ENCODE measurements around the gene PDCD10. TPM values are rescaled to one million over a fixed set of nuclear protein-coding genes. Genes with fewer than 3 reads are reported as not detected.

The PDCD10 gene
- 52.3 TPM for polyA plus RNA-seq (2013, experiment 1 of 2; ENCODE audit: insufficient read length)
- 53.1 TPM for polyA plus RNA-seq (2013, experiment 2 of 2; ENCODE audit: insufficient read length)

DNA sequence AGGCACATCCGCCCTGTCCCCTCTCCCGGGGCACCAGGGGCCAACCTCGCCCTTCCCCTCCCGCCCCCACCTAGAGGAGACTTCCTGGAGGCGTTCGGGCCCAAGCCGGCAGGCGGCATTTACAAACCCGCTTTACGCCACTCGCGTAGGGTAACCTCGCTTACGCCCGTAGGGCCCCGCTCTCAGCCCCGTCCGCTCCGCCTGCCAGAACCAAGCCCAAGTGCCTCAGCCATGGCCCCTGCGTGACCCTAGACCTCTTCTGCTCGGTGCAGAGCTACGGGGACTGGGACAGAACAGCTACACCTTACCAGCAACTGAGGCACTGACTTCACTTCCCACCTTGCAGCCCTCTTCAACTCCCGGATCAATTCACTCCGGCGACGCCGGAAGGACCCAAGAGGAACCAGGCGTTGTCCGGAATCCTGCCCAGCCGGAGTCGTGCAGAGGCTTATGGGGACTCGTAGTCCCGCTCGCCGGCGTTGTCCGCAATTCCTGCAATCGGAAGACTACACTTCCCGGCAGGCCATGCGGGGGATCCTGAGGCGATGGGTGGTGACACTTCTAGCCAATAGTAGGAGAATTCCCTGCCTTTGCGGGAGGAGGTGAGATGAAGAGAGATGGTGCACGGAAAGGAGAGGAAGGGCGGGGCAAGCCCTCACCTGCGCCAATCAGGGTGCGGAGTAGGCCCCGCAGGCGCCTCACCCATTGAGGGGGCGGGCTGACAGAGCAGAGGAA, at the start of gene PDCD10:
Gene PDCD10 (minus strand): TSS at position 395 of the 735 bp plus-strand sequence. CDS start 14,735 bp downstream, outside the sequence.
- DNase-seq = peak; percentile 98

DNA sequence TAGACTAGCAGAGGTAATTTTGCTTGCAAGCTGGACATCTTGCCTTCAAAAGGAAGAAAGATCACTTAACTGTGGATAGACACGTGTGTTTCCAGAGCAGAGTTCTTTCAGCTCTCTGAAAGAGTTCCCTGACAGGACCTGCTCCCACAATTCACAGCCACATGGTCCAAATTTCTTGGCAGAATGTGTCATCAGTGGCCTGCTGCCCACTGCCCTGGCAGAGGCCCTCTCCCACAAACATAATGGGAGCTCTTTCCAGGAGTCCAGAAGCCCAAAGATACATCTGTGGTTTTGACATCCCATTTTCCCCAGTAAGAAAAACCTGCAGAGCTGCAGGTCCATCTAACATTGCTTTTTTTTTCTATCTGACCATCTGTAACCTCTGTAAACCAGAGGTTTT, 49.1 kb upstream of the PDCD10 start:
- DNase-seq = no peak

DNA sequence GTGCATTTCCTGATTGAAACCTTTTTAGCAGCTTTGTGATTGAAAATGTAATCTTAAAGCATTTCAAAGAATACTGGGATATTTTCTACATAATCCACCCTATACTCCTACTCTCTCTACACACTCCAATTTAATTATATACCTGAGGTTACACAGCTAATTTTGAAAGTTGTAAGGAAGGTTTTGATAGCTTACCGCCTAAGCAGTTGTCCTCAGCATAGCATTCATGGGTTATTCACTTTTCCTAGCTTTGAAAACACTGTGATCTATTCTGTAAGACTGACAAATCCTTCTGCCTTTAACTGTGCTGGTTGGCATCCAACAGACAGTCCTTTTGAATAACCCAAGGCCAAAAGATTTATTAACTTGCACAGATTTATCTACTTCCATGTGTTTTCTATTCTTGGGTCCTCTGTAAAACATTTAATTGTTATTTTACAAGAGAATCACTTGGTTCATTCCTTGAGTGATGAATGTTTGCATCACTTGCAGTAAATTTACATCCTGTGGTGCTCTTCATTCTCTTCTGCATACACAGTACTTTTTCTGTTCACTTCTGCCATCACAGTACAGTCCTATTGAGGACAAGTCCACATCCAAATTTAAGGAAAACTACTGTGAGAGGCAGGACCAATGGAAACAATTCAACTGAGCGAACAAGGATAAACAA, 45.7 kb upstream of the PDCD10 start:
- no peak for DNase-seq

DNA sequence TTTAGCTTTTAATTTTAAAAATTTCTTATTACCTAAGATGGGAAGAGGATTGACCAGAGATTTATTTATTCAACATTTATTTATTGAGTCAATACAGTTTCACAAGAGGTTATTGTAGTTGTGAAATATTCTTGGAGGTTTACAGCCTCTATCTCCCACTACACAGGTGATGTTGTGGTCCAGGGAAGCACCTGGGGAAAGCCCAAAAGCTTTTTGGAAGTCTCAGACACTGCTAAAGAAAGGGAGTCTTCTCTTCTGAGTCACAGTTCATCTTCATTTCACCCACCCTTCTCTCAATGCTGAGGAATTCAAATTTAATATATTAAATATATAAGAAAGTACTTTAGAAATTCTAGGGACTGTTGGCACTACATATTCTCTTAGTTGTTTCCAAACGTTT, 42.7 kb upstream of the PDCD10 start:
- no peak for DNase-seq

DNA sequence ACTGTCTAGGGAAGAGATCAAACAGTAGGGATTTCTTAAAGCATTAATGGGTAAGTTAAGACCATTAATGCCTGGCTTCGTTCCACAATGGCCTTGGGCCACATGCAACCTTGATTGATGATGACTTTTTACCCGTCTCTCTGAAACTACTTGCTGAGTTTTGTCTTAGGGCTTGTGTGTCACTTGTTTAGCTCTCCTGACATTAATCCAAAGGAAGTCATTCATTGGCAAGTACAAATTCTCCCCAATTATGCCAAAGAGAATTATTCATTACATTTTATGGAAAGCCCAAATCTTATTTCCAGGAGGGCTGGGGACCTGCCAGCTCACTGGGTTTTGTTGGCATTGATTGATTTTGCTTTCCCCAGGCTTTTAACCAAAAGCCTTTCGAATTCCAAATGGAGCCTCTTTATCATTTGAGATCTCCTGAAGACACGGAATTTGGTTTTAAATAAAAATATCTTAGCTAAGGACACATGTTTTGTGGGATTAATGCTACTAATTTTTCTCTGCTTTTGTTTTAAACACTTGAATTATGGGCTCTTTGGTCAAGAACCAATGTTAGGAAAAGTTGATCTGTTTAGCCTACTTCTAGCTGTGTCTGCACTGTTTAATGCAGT, 41.5 kb upstream of the PDCD10 start:
- DNase-seq = no peak

DNA sequence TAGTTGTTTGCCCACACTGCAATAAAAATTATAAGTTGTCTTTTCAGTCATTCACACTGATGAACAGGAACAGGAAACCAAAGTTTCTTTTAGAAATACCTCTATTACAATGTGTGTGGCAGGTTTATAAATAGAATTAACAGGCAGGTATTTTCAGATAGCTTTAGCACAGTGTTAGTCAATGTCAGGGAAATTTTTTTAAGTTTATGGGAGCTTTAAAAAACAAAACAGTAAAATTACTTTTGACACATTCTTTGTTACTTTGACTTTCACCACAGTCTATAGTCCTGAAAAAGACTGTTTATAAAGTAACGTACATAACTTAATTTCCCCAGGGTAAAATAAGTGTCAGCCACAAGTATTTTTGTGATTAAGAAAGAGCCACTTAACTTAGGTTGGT, 38.9 kb upstream of the PDCD10 start:
- DNase-seq = no peak

DNA sequence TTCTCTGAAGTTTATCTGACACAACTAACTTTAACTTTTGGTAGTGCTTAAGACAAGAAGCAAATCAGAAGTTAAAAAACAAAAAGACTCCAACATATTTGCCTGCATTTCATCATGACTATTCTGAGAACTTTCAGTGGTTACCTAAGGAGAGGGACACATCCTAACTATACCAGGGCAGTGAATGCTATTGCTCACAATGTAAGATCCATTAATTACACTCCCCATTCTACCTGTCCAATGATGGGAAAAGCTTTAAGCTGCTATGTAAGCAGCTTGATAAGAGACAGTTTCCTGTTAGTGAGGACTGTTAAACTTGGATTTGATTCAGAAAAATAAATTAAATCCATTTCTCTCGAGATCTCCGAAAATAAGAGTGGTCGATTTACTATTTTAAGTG, 38.3 kb upstream of the PDCD10 start:
- no peak for DNase-seq

DNA sequence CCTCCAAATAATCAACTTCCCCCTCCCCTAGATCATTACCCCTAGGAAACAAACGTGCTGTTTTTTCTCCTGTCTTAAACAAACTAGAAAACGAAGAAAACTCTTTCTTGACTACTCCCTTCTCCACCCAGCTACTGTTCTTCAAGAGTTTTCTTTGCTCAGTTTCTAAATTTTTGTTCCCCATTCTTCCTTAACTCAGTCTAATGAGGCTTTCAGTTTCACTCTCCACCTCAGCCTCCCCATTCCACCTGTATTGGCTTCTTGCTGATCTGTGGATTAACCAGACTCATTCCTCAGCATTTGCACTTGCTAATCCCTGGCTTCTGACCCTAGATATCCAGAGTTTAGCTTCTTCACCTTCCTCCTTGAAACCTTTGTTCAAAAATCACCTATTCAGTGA, 27.6 kb upstream of the PDCD10 start:
- DNase-seq = no peak

DNA sequence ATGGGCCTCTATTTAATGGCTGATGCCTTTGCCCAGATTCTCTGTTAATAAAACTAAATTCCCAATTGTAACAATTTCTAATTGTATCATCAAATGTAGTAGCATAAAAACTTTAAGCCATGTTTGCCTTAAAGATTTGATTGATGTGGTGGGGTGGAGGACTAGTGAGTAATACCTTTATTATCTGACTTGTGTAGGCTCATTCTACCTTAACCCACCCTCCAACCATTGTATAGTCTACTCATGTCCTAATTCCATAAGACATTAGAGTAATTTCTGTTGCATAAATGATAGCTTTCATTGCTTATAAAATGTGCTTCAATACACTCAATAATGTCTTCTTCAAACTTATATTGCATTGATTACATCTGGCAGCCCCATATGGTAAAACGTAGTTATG, 26.6 kb upstream of the PDCD10 start:
- DNase-seq = no peak

DNA sequence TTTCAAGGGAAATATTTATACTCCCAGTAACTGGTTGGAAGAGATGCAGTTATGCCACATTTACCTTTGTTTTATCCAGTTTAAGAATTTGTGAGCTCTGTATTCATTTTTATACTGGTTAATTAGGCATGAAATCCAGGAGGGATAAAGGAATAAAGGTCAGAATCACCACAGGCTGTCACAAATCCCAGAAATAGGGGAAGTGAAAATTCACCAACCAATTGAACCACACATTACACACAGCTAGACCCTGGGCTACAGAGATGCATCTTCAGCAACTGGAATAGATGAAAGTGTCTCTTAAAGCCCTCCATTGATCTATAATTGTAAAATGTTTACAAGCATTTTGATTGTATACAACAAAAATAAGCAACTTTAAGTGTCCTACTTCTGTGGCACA, 19.4 kb upstream of the PDCD10 start:
- DNase-seq = no peak

DNA sequence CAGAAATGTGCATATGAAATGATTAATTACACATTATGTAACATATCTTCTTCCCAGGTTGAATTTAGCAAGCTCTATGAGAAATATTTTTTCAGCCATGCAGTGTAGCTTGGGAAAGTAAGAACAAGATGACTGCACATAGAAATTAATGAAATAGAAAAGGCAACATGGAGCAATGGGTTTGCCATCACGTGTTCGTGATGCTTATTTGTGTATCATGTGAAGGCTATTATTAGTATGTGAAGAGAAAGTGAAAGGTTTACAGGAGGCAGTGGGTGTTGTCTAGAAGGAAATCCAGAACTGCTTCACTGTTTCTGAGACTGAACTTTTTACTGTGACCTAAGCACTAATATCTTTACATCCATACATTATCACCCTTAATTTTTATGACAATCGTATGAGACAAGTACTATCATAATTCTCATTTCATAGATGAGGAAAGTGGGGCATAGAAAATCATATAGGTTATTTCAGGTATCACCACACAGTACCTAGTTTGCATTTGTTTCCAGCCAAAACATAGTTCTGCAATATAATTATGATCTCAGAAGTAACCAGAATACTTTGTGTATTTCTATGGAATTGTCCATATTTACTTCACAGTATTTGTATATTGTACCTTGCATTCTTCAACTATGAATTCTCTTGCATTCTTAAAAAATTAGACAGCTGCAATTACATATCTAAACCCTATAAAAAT, 15.7 kb upstream of the PDCD10 start:
- no peak for DNase-seq

DNA sequence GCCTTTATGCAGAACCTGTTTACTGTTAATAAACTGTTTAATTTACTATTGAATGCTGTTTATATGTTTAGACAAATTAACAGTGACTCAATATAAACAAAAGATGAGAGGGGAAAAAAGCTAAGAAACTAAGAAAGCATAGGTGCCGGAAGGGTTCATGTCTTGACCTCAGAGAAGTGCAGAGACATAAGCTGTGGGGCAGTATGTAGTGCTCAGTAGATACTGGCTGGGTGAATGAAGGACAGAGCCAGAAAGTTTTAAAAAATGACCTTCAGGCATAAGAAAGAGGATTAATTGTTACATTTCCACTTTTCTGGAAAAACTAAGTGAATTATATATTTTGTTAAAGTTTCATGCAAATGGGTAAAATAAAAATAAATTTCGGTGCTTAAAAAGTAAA, 15.0 kb upstream of the PDCD10 start:
- DNase-seq = no peak

DNA sequence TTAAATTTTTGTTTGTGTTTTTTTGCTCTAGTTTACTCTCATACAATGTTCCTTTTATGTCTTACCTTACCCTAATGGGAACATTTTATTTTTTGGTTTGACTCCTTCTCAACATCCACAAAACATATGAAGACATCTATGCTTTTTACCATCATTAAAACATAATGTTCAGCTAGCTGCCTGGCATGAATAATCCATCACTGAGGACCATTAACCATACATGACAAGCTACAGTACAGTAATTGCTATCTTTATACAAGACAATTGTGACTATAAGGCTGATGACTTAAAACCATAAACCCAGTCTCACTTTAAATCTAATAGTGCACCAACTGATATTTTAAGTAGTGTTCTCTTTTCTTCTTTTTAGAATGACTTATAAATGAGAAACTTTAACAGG, 14.5 kb upstream of the PDCD10 start:
- DNase-seq = no peak

DNA sequence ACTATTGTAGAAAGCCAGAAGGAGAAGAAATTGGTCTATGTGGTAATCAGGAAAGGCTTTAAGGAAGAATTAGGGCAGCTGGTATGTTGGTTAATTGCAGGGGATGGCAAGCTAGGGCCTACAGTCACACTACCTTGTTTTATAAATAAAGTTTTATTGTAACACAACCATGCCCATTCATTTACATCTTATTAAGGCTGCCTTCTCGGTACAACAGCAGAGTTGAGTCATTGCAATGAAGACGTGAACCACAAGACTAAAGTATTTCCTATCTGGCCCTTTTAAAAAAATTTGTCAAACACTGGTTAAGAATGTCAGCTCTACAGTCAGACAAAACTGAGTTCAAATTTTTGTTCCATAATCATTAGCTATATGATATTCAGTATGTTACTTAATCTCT, 9.1 kb upstream of the PDCD10 start:
- peak; percentile 2 for DNase-seq

DNA sequence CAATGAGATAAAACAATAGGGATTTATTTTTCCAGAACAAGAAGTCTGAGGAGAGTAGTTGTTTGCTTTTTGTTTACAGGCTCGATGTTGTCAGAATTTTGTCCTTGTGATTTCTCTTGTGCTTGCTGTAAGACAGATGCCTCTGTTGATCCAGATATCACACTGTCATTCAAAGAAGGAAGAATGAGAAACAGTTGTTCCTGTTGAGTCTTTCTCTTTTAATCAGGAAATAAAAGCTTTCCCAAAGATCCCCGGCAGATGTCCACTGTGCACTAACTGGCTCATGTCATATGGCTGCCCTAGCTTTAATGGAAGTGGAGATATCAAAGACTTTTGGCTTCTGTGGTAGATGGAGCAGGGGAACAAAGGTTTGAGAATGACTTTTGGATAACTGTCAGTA, 7.6 kb upstream of the PDCD10 start:
- no peak for DNase-seq

DNA sequence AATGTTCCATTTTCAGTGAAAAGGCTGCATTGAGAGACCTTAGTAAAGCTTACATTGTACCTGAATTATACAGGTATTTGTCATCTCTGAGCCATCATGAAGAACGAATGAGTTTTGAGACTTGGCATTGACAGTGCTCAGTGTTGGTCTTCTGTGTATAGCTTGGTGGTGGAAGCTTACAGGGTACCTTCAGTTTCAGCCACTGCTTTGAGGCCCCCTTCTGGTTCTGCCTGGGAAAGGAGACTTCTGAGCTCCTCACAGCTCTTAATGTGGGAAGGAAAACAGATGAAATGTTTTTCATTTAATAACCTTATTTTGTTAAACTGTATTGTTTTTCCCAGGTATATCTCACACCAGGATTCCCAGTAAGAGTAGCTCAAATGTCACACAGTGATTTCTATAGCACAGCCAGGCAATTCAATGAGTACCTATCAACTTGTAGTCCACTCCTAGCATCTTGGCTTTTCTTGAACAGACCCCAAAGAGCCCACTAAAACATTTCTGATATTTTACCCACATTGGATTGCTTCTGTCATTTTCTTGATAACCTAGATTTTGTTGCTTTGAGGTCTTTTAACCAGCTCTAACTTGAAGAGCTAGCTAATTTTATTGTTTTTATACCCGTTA, 6.4 kb upstream of the PDCD10 start:
- peak; percentile 23 for DNase-seq

DNA sequence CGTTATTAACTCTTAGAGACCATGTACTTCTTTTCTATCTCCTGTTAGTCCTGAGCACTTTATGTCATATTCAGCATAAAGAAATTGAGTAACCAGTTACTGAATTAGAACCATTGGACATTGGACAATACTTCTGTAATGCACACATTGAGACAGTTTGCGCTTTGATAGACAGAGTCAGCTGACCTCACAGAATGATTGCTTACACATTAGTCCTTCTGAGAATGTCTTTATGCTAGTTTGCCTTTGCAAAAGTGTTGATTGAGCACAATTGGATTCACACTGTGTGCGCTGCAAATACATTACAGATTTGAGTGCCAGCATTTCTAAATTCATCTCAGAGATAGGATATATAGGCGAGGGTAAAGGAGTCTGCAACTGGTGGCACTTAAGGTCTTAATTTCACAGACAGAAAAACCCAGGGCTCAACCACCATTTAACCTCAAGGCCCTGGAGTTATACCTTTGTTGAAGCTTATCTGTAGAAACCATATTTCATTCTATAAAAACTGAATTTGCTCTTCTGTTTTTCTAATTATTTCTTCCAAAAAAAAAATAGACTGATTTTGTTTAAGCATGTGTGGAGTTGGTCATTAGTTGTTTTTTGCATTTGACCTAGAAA, 4.6 kb upstream of the PDCD10 start:
- DNase-seq = no peak

DNA sequence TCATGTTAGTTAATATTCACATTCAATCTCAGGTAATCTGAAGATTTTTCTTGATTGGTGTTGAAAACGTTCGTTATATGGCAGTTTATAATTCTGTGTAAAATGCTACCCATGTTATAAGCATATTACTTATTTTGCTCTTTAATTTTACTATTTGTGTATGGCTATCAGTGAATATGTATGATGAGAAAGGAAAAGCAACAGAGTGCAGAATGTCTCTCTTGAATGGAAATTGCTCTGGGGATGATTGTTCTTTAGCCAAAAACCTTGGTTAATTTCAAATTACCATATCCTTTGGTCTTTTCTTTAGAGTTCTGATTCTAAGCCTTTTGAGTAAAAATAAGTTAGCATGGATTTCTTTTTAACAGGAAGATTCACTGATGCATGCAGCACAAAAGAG, 3.3 kb upstream of the PDCD10 start:
- no peak for DNase-seq

DNA sequence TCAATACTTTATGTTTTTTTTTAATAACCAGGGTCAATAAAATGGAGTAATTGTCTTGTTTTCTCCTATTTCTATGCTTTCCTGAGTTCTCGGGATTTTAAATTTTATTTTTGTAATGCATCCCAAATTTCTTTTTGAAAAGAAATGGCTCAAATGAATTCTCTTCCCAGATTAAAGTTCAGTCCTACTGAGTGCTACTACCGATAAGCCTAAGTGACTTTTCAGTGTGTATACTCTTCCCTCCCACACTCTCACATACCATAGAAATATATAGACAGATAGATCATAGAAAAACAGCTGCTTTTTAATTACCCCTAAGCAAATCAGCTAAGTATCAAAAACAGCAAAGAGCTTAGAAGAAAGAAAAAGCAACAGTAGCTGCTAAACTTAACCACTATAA, 2.3 kb upstream of the PDCD10 start:
- DNase-seq = no peak

DNA sequence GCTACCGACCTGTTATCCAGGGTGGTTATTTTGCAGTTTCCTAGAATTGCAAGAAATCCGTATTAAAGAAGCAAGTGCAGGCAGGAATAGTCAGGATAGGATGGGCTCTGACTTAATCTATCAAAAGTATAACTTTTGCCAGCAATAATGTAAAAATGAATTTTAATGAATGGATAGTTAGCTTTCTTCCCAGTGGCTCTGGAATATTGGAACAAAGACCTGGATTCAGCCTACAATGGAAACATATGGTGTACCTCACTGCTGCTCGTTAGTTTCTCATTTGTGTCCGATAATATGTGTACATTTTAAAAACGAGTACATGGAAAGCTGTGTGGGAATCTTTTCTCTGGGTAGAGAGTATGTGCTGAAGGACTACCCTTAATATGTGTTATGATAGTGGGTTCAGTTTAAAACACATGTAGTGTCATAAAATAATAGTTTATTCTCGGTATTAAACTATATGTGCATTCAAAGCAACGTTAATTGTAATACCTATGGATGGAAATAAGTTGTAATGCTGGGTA, 1.6 kb upstream of the PDCD10 start:
- DNase-seq = no peak

DNA sequence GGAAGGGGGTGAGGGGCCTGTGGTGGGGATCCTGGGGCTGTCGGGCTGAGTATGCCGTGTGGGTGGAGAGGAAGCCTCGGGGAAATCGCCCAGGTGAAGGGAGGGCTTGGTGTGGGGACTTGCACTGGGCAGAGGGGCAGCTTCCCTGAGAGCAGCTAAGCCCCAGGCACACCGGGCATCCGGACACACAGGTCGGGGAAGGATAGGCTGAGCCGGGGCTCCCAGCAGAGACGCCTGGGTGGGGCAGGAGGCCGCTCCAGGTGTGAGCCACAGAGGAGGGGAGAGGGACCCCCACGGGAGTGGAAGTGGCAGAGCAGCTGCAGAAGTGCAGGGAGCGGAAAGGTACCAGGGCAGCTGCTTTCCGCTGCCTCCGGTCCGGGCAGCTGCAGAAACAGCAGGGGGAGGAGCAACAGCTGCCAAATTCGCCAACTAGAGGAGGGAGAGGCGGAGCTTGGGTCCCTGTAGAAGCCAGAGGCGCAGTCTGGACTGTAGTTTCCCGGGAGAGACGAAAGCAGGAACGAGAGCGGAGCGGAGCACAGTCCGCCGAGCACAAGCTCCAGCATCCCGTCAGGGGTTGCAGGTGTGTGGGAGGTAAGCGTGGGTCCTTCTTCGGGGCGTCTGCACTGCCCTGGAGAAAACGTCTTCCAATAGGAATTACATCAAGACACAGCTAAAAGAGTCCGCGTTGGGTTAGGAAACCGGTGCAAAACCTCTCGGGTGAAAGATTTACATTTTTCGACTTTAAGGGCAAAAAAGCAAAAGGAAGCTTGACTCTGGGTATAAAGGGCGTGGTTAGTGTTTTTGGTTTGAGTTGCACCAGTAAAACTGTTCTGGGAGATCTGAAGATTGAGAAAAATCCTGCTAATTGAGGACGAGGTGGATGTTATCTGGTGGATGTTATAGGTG, 794 bp upstream of the PDCD10 start, which contains the start of gene SERPINI1:
Gene SERPINI1 (plus strand): TSS at position 489 of the 906 bp plus-strand sequence. CDS start 53,408 bp downstream, outside the sequence.
- DNase-seq = peak; percentile 83
